K562 (cell line): ENCODE measurements around the gene C1QTNF9B. TPM values are rescaled to one million over a fixed set of nuclear protein-coding genes. Genes with fewer than 3 reads are reported as not detected.

Source experiments
- ATAC-seq: fragments of 200-7000 bp; cut with Tn5 transposase; 3 replicates; pipeline ENCODE4 v1.9.1; 2020; ENCODE audit warnings: moderate library complexity
- BruUV-seq: library from RNA; stranded (reverse); fragments of 400-500 nt; replicated peaks from 2 replicates; lab custom pipeline; 2021; lab: Mats Ljungman, UMichigan
- CTCF ChIA-PET: fragments of 300-600 bp; formaldehyde crosslinking; extraction: SDS; loops from one replicate; lab custom pipeline; 2021; ENCODE audit warnings: low intra/inter-chr PET ratio; lab: Yijun Ruan, JAX
- POLR2A ChIA-PET: fragments of 300-600, 350-650 bp; sonication (Branson Sonifier 250); formaldehyde crosslinking; extraction: SDS; loops from one replicate; lab custom pipeline; 2021; ENCODE audit warnings: antibody characterized with exemption, inconsistent platforms; lab: Yijun Ruan, JAX
- DNase-seq, 4 experiments: peaks; one replicate each; pipeline versions ENCODE4 v3.0.0 to v3.0.0-alpha.2; 2011 to 2018; ENCODE audit warnings: low spot score in 3 of 4, mixed read lengths in 3 of 4; ENCODE audit errors: extremely low read depth in 1 of 4
- FAIRE-seq: peaks from 2 replicates; lab custom pipeline; 2011; peaks lifted over from hg19 to GRCh38; lab: Jason Lieb, UNC
- H2AFZ ChIP-seq: 2 replicates; pipeline ENCODE4 v1.6.0; 2011; ENCODE audit warnings: low read depth, low read length, control low read depth, inconsistent platforms
- H3K27ac ChIP-seq: fragments of 200-600 bp; 3 replicates; pipeline ENCODE4 v1.8.0; 2011; ENCODE audit warnings: low read depth, mild to moderate bottlenecking, control low read depth, inconsistent platforms, low read length, moderate library complexity, mixed read lengths; ENCODE audit errors: extremely low read depth
- H3K27me3 ChIP-seq, 2 experiments: fragments of 300-600 bp in 1 of 2; 2 replicates in 1 of 2; 3 replicates in 1 of 2; pipeline versions ENCODE4 v1.6.0 to v1.8.0; 2011; ENCODE audit warnings: inconsistent platforms in 2 of 2, low read length in 2 of 2, mild to moderate bottlenecking in 1 of 2, mixed read lengths in 1 of 2, moderate library complexity in 1 of 2; ENCODE audit not compliant: control insufficient read depth in 2 of 2, insufficient read depth in 2 of 2
- H3K36me3 ChIP-seq: fragments of 300-600 bp; 3 replicates; pipeline ENCODE4 v1.8.0; 2011; ENCODE audit warnings: mild to moderate bottlenecking, low read length, inconsistent platforms; ENCODE audit not compliant: control insufficient read depth, insufficient read depth
- H3K4me1 ChIP-seq, 2 experiments: fragments of 200-600 bp in 1 of 2; replicated peaks in 1 of 2; 2 replicates in 1 of 2; 3 replicates in 1 of 2; pipeline versions ENCODE4 v1.5.1 to v1.8.0; 2011; ENCODE audit warnings: inconsistent platforms in 2 of 2, low read length in 2 of 2, mild to moderate bottlenecking in 1 of 2, mixed read lengths in 1 of 2, moderate library complexity in 1 of 2; ENCODE audit not compliant: control insufficient read depth in 2 of 2, insufficient read depth in 2 of 2
- H3K4me2 ChIP-seq: 2 replicates; pipeline ENCODE4 v1.6.1; 2011; ENCODE audit warnings: low read length, control low read depth, inconsistent platforms, mixed read lengths; ENCODE audit not compliant: insufficient read depth
- H3K4me3 ChIP-seq: fragments of 200-600 bp; sonication (generic), shearing (Covaris generic); 2 replicates; pipeline ENCODE4 v1.5.1; 2016; ENCODE audit warnings: control low read depth, inconsistent platforms
- H3K79me2 ChIP-seq: fragments of 200-600 bp; 3 replicates; pipeline ENCODE4 v1.8.0; 2011; ENCODE audit warnings: low read length, inconsistent platforms; ENCODE audit not compliant: control insufficient read depth, insufficient read depth
- H3K9ac ChIP-seq, 2 experiments: 2 replicates each; pipeline versions ENCODE4 v1.6.0 to v1.6.1; 2011; ENCODE audit warnings: low read depth in 2 of 2, low read length in 2 of 2, control low read depth in 1 of 2, inconsistent platforms in 1 of 2, mild to moderate bottlenecking in 1 of 2, mixed read lengths in 1 of 2; ENCODE audit not compliant: insufficient read depth in 1 of 2
- H3K9me1 ChIP-seq: one replicate; pipeline ENCODE4 v1.6.0; 2011; ENCODE audit warnings: inconsistent platforms, mild to moderate bottlenecking, low read length, moderate library complexity; ENCODE audit not compliant: control insufficient read depth, insufficient read depth
- H3K9me3 ChIP-seq: replicated peaks from 2 replicates; pipeline ENCODE4 v1.5.1; 2011; ENCODE audit warnings: low read depth, low read length, inconsistent platforms; ENCODE audit not compliant: control insufficient read depth, insufficient read depth
- H4K20me1 ChIP-seq: replicated peaks from 2 replicates; pipeline ENCODE4 v1.6.1; 2011; ENCODE audit warnings: low read length, inconsistent platforms, mixed read lengths; ENCODE audit not compliant: control insufficient read depth, insufficient read depth
- CREB5 ChIP-seq: fragments of 250-450 bp; sonication (Bioruptor Pico); IDR thresholded peaks from 2 replicates; pipeline ENCODE4 v1.5.0; 2020; ENCODE audit warnings: mild to moderate bottlenecking
- DMBX1 ChIP-seq: fragments of 250-450 bp; sonication (Bioruptor Pico); IDR thresholded peaks from 2 replicates; pipeline ENCODE4 v1.8.0; 2022; ENCODE audit warnings: inconsistent platforms, mild to moderate bottlenecking, moderate library complexity, borderline replicate concordance
- NCOA4 ChIP-seq: fragments of 450-650 bp; IDR thresholded peaks from 2 replicates; pipeline ENCODE4 v1.6.1; 2018; ENCODE audit warnings: mild to moderate bottlenecking; ENCODE audit not compliant: partially characterized antibody
- NRF1 ChIP-seq, 2 experiments: fragments of 450-650 bp; IDR thresholded peaks in 1 of 2; conservative IDR thresholded peaks in 1 of 2; 2 replicates each; pipeline ENCODE4 v1.6.1; 2014; ENCODE audit warnings: mild to moderate bottlenecking in 2 of 2
- RCOR1 ChIP-seq, 2 experiments: IDR thresholded peaks; 2 replicates each; pipeline ENCODE4 v1.6.1; 2012; ENCODE audit warnings: low read depth in 2 of 2, low read length in 2 of 2, borderline replicate concordance in 1 of 2, improper control_type of control experiment in 1 of 2
- ZNF134 ChIP-seq: fragments of 250-450 bp; sonication (Bioruptor Pico); conservative IDR thresholded peaks from 2 replicates; pipeline ENCODE4 v1.4.0; 2020
- ZNF436 ChIP-seq: fragments of 250-450, 450-650 bp; sonication (Bioruptor Pico); formaldehyde crosslinking; IDR thresholded peaks from 2 replicates; pipeline ENCODE4 v1.7.0; 2020; ENCODE audit warnings: mild to moderate bottlenecking
- ZNF507 ChIP-seq: conservative IDR thresholded peaks from 2 replicates; pipeline ENCODE4 v1.6.1; 2017; ENCODE audit warnings: missing genetic modification characterization, missing compliant biosample characterization
- ZNF644 ChIP-seq: fragments of 200-800 bp; sonication (Bioruptor generic); IDR thresholded peaks from 2 replicates; pipeline ENCODE4 v1.6.1; 2016; ENCODE audit warnings: low read depth, missing genetic modification characterization, missing compliant biosample characterization
- ZZZ3 ChIP-seq: fragments of 450-650 bp; IDR thresholded peaks from 2 replicates; pipeline ENCODE4 v1.6.1; 2016; ENCODE audit warnings: antibody characterized with exemption, mild to moderate bottlenecking, moderate library complexity
- WGBS: fragments of 100-300 bp; shearing (Covaris generic); methylation state at CpG from one replicate; pipeline ENCODE4 v1.1.6; 2016; ENCODE audit warnings: low coverage, mixed read lengths; ENCODE audit not compliant: insufficient coverage; ENCODE audit errors: missing lambda C conversion rate; 5-methylcytosine and 5-hydroxymethylcytosine counted together
- in situ Hi-C: fragments of 300-500 bp; cut with MboI; formaldehyde crosslinking; loops from 4 replicates; pipeline ENCODE4 v1.15.0; 2018; ENCODE audit warnings: inconsistent platforms, mixed read lengths
- intact Hi-C: fragments of 100-400 bp; cut with micrococcal nuclease; formaldehyde crosslinking; loops from 2 replicates; pipeline ENCODE4 v1.14.2; 2022
- polyA plus RNA-seq, 8 experiments: library from polyadenylated mRNA; depleted of rRNA in 4 of 8; stranded (reverse) in 5 of 8; unstranded in 3 of 8; fragments of >200 nt; fragmentation: Nextera tagmentation in 2 of 8; fragmentation: Illumina TruSeq in 1 of 8; extraction: Ambion mirVana in 2 of 8; extraction: Trizol in 1 of 8; gene quantifications; 2 replicates each; pipeline versions ENCODE4 v1.2.1 to v1.2.3, GENCODE V29; 2011 to 2014; ENCODE audit warnings: inconsistent platforms in 1 of 8, missing spikeins in 1 of 8
- total RNA-seq, 7 experiments: library from RNA; depleted of rRNA in 6 of 7; stranded (reverse); fragments of >200 nt in 6 of 7; fragmentation: Illumina TruSeq in 2 of 7; extraction: Trizol in 2 of 7; gene quantifications; 2 replicates each; pipeline versions ENCODE4 v1.2.1 to v1.2.3, GENCODE V29; 2011 to 2021; ENCODE audit warnings: low replicate concordance in 1 of 7

C1QTNF9B gene
- total and polyA plus RNA-seq, 9 of the 15 experiments (the other 6 are each of a cell fraction or from before 2014, with no cell fraction given): 0.14 to 0.94 (median 0.35) TPM; not detected in 3

GRCh38 chr13:23905766-23906165 lies 8.5 kb upstream of the C1QTNF9B start:
- no peak for TF ChIP-seq ZNF644 (tag)
- TF ChIP-seq ZNF507 (tag): no peak
- TF ChIP-seq NRF1 (conservative IDR thresholded peaks at IDR 0.05 in 1 of 2, IDR thresholded peaks at IDR 0.05 in 1 of 2): no peak
- TF ChIP-seq ZZZ3: no peak
- TF ChIP-seq, all 486 proteins: peak for 0
- FAIRE-seq: no peak
- Histone ChIP-seq H3K9ac (no peak overlapping the region), H3K9me3 (no peaks in the 10 kb centered on the region), H3K4me1 (peaks cover 0 to 9% of the 10 kb centered on the region in 2 experiments; a peak in 2 of 5 replicates), H3K4me3 (no peak overlapping the region), H3K27ac (no peak overlapping the region), H2AFZ (no peak overlapping the region), H3K9me1 (no peaks in the 10 kb centered on the region), H3K27me3 (peaks cover 5 to 16% of the 10 kb centered on the region in 2 experiments; a peak in 1 of 5 replicates), H3K79me2 (no peaks in the 10 kb centered on the region), H3K4me2 (no peak overlapping the region), H4K20me1 (no peaks in the 10 kb centered on the region), H3K36me3 (no peaks in the 10 kb centered on the region)
- ATAC-seq: no peak
- POLR2A ChIA-PET: no interaction called here
- 5% methylated on average over 2 of the region's 2 CpGs for WGBS
- in situ Hi-C loops: loop anchor here (25.0 kb wide), 1 partner anchor 307 kb away; no protein-coding TSS in a partner anchor
- CTCF ChIA-PET: no interaction called here
- intact Hi-C loops: no loop called here
- DNase-seq: no peak
- no TSS peak for BruUV-seq

- 20% methylated on average over 1 of the region's 16 CpGs for WGBS
- FAIRE-seq: no peak
- no TSS peak for BruUV-seq
Measured at GRCh38 chr13:23903906-23904280, 6.6 kb upstream of the C1QTNF9B start.

More at GRCh38 chr13:23903906-23904280, 6.6 kb upstream of the C1QTNF9B start:
- Histone ChIP-seq H3K4me1 (peaks cover 0 to 9% of the 10 kb centered on the region in 2 experiments; a peak in 2 of 5 replicates), H3K4me2 (no peak overlapping the region), H2AFZ (no peak overlapping the region), H3K4me3 (no peak overlapping the region), H3K9me1 (no peaks in the 10 kb centered on the region), H3K27ac (no peak overlapping the region), H3K79me2 (no peaks in the 10 kb centered on the region), H4K20me1 (no peaks in the 10 kb centered on the region), H3K9me3 (no peaks in the 10 kb centered on the region), H3K27me3 (peaks cover 5 to 16% of the 10 kb centered on the region in 2 experiments; a peak in 1 of 5 replicates), H3K36me3 (no peaks in the 10 kb centered on the region), H3K9ac (no peak overlapping the region)
- DNase-seq: no peak
- no peak for ATAC-seq
- POLR2A ChIA-PET: interaction anchor here (0.6 to 1.1 kb wide), 2 partner anchors 41 to 203 kb away, joined by 3 to 4 read pairs; no protein-coding TSS in a partner anchor
- CTCF ChIA-PET: no interaction called here
- in situ Hi-C loops: loop anchor here (25.0 kb wide), 1 partner anchor 308 kb away; no protein-coding TSS in a partner anchor
- intact Hi-C loops: no loop called here
- TF ChIP-seq ZNF134 (CRISPR knock-in tag) (no peak), NCOA4 (no peak), ZNF436 (CRISPR knock-in tag) (no peak), CREB5 (CRISPR knock-in tag) (no peak), RCOR1 (IDR thresholded peaks at IDR 0.05; ENCODE audit: borderline replicate concordance in 1 of 2, low read depth in 2 of 2, low read length in 2 of 2) (no peak), DMBX1 (CRISPR knock-in tag) (no peak)
